GM18951 (cell line): Measurements from ENCODE around the gene BRIP1.

Experiments used
- POLR2A ChIP-seq: IDR thresholded peaks from 4 replicates; pipeline ENCODE4 v1.6.1; 2011; ENCODE audit warnings: mild to moderate bottlenecking; ENCODE audit not compliant: insufficient read length, insufficient read depth; ENCODE audit errors: extremely low read depth
- in situ Hi-C: fragments of 300-500 bp; cut with MboI; formaldehyde crosslinking; loops from one replicate; pipeline ENCODE4 v1.12.0; 2022; ENCODE audit warnings: low sequenced_read_pairs, mixed read lengths, inconsistent platforms; ENCODE audit not compliant: unreplicated experiment

BRIP1 gene

GRCh38 chr17:61715348-61715747 is 148.0 kb downstream of the BRIP1 start:
- no peak for TF ChIP-seq POLR2A
- in situ Hi-C loops = no loop called here

DNA sequence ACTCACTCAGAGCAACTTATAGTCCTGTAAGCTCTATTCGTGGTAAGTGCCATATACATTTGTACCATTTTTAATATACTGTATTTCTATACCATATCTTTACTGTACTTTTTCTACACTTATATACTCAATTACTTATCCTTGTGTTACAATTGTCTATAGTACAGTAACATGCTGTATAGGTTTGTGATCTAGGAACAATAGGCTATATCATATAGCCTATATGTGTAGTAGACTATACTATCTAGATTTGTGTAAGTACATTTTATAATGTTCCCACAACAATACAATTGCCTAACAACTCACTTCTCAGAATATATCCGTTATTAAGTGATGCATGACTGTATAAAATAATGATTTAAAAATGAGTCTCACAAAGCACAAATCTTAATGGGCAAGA is 149.0 kb downstream of the BRIP1 start:
- in situ Hi-C loops = no loop called here
- no peak for TF ChIP-seq POLR2A

- TF ChIP-seq POLR2A = no peak
- in situ Hi-C loops = no loop called here
Measured at GRCh38 chr17:61713035-61713434, 150.3 kb downstream of the BRIP1 start.

- no peak for TF ChIP-seq POLR2A
Measured at GRCh38 chr17:61710546-61710945, 152.8 kb downstream of the BRIP1 start.

GRCh38 chr17:61709567-61709966 is 153.8 kb downstream of the BRIP1 start:
- in situ Hi-C loops = no loop called here
- no peak for TF ChIP-seq POLR2A

More at GRCh38 chr17:61710546-61710945, 152.8 kb downstream of the BRIP1 start:
- in situ Hi-C loops = no loop called here

DNA sequence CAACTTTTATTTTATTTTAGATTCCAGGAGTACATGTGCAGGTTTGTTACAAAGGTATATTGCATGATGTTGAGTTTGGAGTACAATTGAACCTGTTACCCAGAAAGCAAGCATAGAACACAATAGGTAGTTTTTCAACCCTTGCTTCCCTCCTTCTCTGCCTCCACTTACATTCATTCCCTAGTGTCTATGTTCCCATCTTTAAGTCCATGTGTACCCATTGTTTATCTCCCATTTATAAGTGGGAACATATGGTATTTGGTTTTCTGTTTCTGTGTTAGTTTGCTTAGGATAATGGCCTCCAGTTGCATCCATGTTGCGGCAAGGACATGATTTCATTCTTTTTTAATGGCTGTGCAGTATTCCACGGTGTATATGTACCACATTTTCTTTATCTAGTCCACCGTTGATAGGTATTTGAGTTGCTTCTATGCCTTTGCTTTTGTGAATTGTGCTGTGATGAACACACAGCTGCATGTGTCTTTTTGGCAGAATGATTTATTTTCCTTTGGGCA is 158.3 kb downstream of the BRIP1 start:
- in situ Hi-C loops = no loop called here
- TF ChIP-seq POLR2A = no peak

DNA sequence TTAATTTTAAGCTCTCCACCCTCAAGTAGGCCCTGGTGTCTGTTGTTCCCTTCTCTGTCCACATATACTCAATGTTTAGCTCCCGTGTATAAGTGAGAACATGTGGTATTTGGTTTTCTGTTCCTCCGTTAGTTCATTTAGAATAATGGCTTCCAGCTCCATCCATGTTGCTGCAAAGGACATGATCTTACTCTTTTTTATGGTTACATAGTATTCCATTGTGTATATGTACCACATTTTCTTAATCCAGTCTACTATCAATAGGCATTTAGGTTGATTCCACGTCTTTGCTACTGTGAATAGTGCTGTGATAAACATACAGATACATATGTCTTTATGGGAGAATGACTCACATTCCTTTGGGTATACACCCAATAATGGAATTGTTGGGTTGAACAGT is 160.9 kb downstream of the BRIP1 start:
- TF ChIP-seq POLR2A = no peak

GRCh38 chr17:61701978-61702377 is 161.3 kb downstream of the BRIP1 start:
- in situ Hi-C loops = no loop called here
- no peak for TF ChIP-seq POLR2A

More for the DNA sequence above, 160.9 kb downstream of the BRIP1 start:
- in situ Hi-C loops = no loop called here

DNA sequence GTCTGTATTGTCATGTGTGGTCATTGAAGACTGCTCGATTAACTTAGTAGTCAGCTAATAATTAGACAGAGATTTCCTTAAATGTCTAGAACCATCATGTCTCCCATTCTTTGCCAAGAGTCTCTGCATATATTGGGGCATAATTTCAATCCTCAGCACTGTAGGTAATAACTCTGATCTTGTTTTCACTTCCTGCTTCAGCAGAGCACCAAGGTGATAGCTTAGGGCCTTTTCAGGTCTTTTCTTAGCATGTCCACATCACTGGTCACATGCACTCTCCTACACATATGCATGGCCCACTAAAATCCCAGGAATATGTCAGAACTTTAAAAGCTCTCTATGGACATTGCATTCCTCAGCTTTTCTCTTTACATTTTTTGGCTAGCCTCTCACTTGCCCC is 162.0 kb downstream of the BRIP1 start:
- in situ Hi-C loops = no loop called here
- no peak for TF ChIP-seq POLR2A

DNA sequence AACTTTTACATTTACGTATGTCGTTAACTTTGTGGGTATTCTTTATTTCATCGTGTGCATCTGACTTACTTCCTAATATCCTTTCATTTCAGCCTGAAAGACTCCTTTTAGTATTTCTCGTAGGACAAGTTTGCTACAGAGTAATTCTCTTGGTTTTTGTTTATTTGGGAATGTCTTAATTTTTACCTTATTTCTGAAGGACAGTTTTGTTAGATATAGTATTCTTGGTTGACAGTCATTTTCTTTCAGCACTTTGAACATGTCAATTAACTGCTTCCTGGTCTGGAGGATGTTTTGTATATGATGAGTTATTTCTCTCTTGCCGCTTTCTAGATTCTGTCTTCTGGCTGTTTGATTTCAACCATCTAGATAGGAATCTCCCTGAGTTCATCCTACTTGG is 163.1 kb downstream of the BRIP1 start:
- no peak for TF ChIP-seq POLR2A
- in situ Hi-C loops = no loop called here

- in situ Hi-C loops = no loop called here
- TF ChIP-seq POLR2A = no peak
Measured at GRCh38 chr17:61699694-61700093, 163.6 kb downstream of the BRIP1 start.

DNA sequence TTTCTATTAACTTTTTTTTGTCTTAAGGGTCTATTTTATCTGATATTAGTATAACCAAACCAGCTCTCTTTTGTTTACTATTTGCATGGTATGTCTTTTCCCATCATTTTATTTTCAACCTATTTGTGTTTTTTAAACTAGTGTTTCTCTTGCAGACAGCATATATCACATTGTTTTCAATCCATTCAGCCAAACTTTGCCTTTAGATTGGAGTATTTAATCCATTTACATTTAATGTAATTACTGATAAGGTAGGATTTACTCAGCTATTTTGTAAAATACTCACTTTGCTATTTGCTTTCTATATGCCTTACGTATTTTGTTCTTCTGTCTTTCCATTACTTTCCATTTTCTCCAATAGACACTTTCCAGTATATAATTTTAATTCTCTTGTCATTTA is 164.3 kb downstream of the BRIP1 start:
- no peak for TF ChIP-seq POLR2A
- in situ Hi-C loops = no loop called here

DNA sequence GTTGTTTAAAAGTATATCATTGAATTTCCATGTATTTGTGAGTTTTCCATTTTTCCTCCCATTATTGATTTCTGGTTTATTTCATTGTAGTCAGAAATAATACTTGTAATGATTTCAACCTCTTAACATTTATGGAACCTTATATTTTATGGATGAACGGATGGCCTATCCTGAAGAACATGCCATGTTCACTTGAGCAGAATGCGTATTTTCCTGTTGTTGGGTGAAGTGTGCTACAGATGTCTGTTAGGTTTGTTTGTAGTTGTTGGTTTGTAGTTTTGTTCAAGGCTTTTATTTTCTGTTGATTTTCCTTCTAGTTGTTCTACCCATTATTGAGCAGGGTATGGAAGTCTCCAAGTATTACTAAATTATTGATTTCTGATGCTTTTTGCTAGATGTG is 165.1 kb downstream of the BRIP1 start:
- TF ChIP-seq POLR2A = no peak
- in situ Hi-C loops = no loop called here

DNA sequence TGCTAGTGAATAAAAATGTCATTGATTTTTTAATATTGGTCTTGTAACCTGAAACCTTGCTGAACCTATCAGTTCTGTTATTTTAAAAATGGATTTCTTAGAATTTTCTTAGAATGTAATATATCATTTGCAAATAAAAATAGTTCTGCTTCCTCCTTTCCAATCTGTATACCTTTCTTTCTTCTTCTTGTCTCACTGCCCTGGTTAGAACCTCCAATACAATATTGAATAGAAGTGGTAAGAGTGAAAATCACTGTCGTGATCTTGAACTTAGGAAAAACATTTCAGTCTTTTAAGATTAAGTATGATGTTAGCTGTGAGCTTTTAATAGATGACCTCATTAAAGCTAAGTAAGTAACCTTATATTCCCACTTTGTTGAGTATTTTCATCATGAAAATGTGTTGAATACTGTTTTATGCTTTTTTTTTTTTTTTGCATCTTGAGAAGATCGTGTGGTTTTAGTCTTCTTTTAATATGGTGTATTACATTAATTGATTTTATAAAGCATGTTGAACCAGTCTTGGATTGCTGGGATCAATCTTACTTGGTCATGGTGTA is 167.5 kb downstream of the BRIP1 start:
- TF ChIP-seq POLR2A = no peak
- in situ Hi-C loops = no loop called here

DNA sequence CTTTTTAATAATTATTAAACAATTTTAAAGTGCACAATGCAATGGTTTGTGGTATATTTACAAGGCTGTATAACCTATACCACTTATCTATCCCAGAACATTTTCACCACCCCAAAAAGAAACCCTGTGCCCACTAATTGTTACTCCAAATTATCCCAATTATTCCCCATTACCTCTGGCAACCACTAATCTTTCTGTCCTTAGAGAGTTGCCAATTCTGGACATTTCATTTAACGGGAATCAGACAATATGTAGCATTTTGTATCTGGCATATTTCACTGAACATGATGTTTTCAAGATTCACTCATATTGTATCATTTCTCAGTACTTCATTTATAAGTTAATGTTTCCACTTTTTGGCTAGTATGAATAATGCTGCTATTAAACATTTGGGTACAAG is 169.2 kb downstream of the BRIP1 start:
- in situ Hi-C loops = no loop called here
- no peak for TF ChIP-seq POLR2A
